A549 treated with ZK216348 at 1 μM for 4 hours (cell line): ENCODE results near the gene BCCIP. TPM values are rescaled to one million over a fixed set of nuclear protein-coding genes. Genes with fewer than 3 reads are reported as not detected.

Experiments
- total RNA-seq: library from RNA; stranded (reverse); fragments of 200-300 nt; extraction: Qiagen RNA extraction; gene quantifications from 5 replicates; pipeline ENCODE4 v1.2.3, GENCODE V29; 2022; ENCODE audit warnings: low read depth

Gene BCCIP
- total RNA-seq = 99.9 to 173 TPM (median 109 TPM) in 5 replicates

DNA sequence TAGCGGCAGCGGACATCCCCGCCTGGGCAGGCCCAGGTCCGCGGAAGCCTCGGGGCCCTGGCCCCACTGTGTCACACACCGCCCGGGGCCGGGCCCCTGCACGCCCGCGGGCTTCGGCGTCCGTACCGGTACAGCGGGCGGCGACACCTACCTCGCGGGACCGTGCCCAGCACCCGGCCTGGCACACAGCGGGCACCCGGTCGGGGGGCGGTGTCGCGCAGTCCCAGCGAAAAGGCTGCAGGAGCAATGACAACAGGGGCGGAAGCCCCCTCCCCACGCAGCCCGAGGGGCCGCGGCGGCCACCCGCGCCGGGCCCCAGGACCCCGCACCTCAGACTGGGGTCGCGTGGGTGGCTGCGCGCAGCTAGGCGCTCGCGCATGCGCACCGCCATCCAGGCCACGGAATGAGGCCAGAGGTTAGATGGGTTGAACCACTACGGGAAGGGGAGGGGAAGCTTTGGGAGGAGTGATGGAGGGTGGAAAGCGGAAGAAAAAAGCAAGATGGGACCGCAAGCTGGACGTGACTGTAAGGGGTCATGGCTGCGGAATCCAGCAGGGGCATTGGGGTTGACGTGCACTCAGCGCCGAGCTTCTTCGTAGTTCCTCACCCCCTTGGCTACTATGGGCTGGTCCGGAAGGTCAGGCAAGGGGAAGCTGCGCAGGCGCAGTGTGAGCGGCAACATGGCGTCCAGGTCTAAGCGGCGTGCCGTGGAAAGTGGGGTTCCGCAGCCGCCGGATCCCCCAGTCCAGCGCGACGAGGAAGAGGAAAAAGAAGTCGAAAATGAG, at the start of gene BCCIP, which contains the start of gene UROS:
BCCIP (plus strand) TSS at position 669 of the 785 bp plus-strand sequence; CDS start at position 681, 12 bp downstream.
UROS (minus strand) TSS at position 381 of the 785 bp plus-strand sequence. CDS start 6,759 bp downstream, outside the sequence.

GRCh38 chr10:125775491-125776106, 47.7 kb upstream of the BCCIP start, which contains the start of gene MMP21:
Gene MMP21, minus strand, starts transcription at chr10:125775821. Its CDS starts 0 bp downstream, at chr10:125775821.

DNA sequence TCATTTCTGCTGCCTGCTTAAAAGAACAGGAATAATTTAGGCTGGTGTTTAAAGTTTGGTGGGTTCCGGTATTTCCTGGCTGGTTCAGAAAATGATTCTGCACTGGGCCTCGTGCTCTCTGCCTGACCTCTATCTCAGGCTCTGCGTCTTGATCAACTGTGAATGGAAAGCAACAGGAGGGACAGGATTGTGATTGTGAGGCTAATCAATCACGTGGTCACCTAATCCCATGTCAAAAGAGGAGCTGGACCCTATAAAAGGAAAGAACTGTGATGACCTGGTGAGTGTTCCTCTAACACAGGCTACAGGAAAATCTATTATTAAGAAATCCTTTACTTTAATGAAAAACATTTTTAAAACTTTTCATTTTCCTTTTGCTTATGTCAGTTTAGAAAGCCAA, 57.8 kb downstream of the BCCIP start, which contains the start of gene DHX32:
DHX32 (minus strand) TSS at position 101 of the 400 bp plus-strand sequence. CDS start 468 bp downstream, outside the sequence.

Other genes with a start within 250 kb of the BCCIP start
- not detected in 5 replicates for gene TEX36, start 140.4 kb upstream of the BCCIP start, total RNA-seq
- gene EDRF1, start 103.8 kb upstream of the BCCIP start, total RNA-seq = 11.6 to 17.6 TPM (median 15.3 TPM) in 5 replicates
- not detected in 5 replicates for gene MMP21, start 47.7 kb upstream of the BCCIP start, total RNA-seq
- gene UROS, start 288 bp upstream of the BCCIP start, total RNA-seq = 56.4 to 66.9 TPM (median 58.2 TPM) in 5 replicates
- 31.9 to 42.7 TPM (median 39.9 TPM) in 5 replicates for gene DHX32, start 57.7 kb downstream of the BCCIP start, total RNA-seq
- gene FANK1, start 73.0 kb downstream of the BCCIP start, total RNA-seq = 2.6 to 3.7 TPM (median 3.2 TPM) in 5 replicates